GM20000 (cell line): ENCODE results near the gene GASK1B.

Experiments used
- DNase-seq: peaks from one replicate; pipeline ENCODE4 v3.0.0; 2012; ENCODE audit warnings: low spot score
- CTCF ChIP-seq: IDR thresholded peaks from 2 replicates; pipeline ENCODE4 v1.5.1; 2012; ENCODE audit warnings: mild to moderate bottlenecking, control low read depth; ENCODE audit errors: extremely low read depth, missing control alignments

Gene GASK1B

GRCh38 chr4:158186815-158187214, 14.0 kb upstream of the GASK1B start:
- DNase-seq = no peak
- no peak for TF ChIP-seq CTCF

- no peak for DNase-seq
- no peak for TF ChIP-seq CTCF
Measured at GRCh38 chr4:158182736-158183135, 9.9 kb upstream of the GASK1B start.

- no peak for DNase-seq
- no peak for TF ChIP-seq CTCF
Measured at GRCh38 chr4:158181906-158182305, 9.1 kb upstream of the GASK1B start.

GRCh38 chr4:158179465-158179864, 6.6 kb upstream of the GASK1B start:
- TF ChIP-seq CTCF = no peak

GRCh38 chr4:158176776-158177175, 4.0 kb upstream of the GASK1B start:
- TF ChIP-seq CTCF = no peak
- DNase-seq = no peak

More at GRCh38 chr4:158179465-158179864, 6.6 kb upstream of the GASK1B start:
- no peak for DNase-seq

- DNase-seq = no peak
- no peak for TF ChIP-seq CTCF
Measured at GRCh38 chr4:158176108-158176507, 3.3 kb upstream of the GASK1B start.

GRCh38 chr4:158170691-158171561, 1.9 kb downstream of the GASK1B start:
- peak; percentile 17 for DNase-seq
- no peak for TF ChIP-seq CTCF
